K562 (cell line): Measurements from ENCODE around the gene PTOV1. TPM values are rescaled to one million over a fixed set of nuclear protein-coding genes. Genes with fewer than 3 reads are reported as not detected.

Source experiments
- ATAC-seq: fragments of 200-7000 bp; cut with Tn5 transposase; 3 replicates; pipeline ENCODE4 v1.9.1; 2020; ENCODE audit warnings: moderate library complexity
- BruUV-seq: library from RNA; stranded (reverse); fragments of 400-500 nt; replicated peaks from 2 replicates; lab custom pipeline; 2021; lab: Mats Ljungman, UMichigan
- CTCF ChIA-PET: fragments of 300-600 bp; formaldehyde crosslinking; extraction: SDS; loops from one replicate; lab custom pipeline; 2021; ENCODE audit warnings: low intra/inter-chr PET ratio; lab: Yijun Ruan, JAX
- POLR2A ChIA-PET: fragments of 300-600, 350-650 bp; sonication (Branson Sonifier 250); formaldehyde crosslinking; extraction: SDS; loops from one replicate; lab custom pipeline; 2021; ENCODE audit warnings: antibody characterized with exemption, inconsistent platforms; lab: Yijun Ruan, JAX
- DNase-seq, 4 experiments: peaks; one replicate each; pipeline versions ENCODE4 v3.0.0 to v3.0.0-alpha.2; 2011 to 2018; ENCODE audit warnings: low spot score in 3 of 4, mixed read lengths in 3 of 4; ENCODE audit errors: extremely low read depth in 1 of 4
- FAIRE-seq: peaks from 2 replicates; lab custom pipeline; 2011; peaks lifted over from hg19 to GRCh38; lab: Jason Lieb, UNC
- H2AFZ ChIP-seq: 2 replicates; pipeline ENCODE4 v1.6.0; 2011; ENCODE audit warnings: low read depth, low read length, control low read depth, inconsistent platforms
- H3K27ac ChIP-seq: fragments of 200-600 bp; 3 replicates; pipeline ENCODE4 v1.8.0; 2011; ENCODE audit warnings: low read depth, mild to moderate bottlenecking, control low read depth, inconsistent platforms, low read length, moderate library complexity, mixed read lengths; ENCODE audit errors: extremely low read depth
- H3K27me3 ChIP-seq, 2 experiments: fragments of 300-600 bp in 1 of 2; 2 replicates in 1 of 2; 3 replicates in 1 of 2; pipeline versions ENCODE4 v1.6.0 to v1.8.0; 2011; ENCODE audit warnings: inconsistent platforms in 2 of 2, low read length in 2 of 2, mild to moderate bottlenecking in 1 of 2, mixed read lengths in 1 of 2, moderate library complexity in 1 of 2; ENCODE audit not compliant: control insufficient read depth in 2 of 2, insufficient read depth in 2 of 2
- H3K36me3 ChIP-seq: fragments of 300-600 bp; 3 replicates; pipeline ENCODE4 v1.8.0; 2011; ENCODE audit warnings: mild to moderate bottlenecking, low read length, inconsistent platforms; ENCODE audit not compliant: control insufficient read depth, insufficient read depth
- H3K4me1 ChIP-seq, 2 experiments: fragments of 200-600 bp in 1 of 2; replicated peaks in 1 of 2; 2 replicates in 1 of 2; 3 replicates in 1 of 2; pipeline versions ENCODE4 v1.5.1 to v1.8.0; 2011; ENCODE audit warnings: inconsistent platforms in 2 of 2, low read length in 2 of 2, mild to moderate bottlenecking in 1 of 2, mixed read lengths in 1 of 2, moderate library complexity in 1 of 2; ENCODE audit not compliant: control insufficient read depth in 2 of 2, insufficient read depth in 2 of 2
- H3K4me2 ChIP-seq: 2 replicates; pipeline ENCODE4 v1.6.1; 2011; ENCODE audit warnings: low read length, control low read depth, inconsistent platforms, mixed read lengths; ENCODE audit not compliant: insufficient read depth
- H3K4me3 ChIP-seq: fragments of 200-600 bp; sonication (generic), shearing (Covaris generic); 2 replicates; pipeline ENCODE4 v1.5.1; 2016; ENCODE audit warnings: control low read depth, inconsistent platforms
- H3K79me2 ChIP-seq: fragments of 200-600 bp; 3 replicates; pipeline ENCODE4 v1.8.0; 2011; ENCODE audit warnings: low read length, inconsistent platforms; ENCODE audit not compliant: control insufficient read depth, insufficient read depth
- H3K9ac ChIP-seq, 2 experiments: 2 replicates each; pipeline versions ENCODE4 v1.6.0 to v1.6.1; 2011; ENCODE audit warnings: low read depth in 2 of 2, low read length in 2 of 2, control low read depth in 1 of 2, inconsistent platforms in 1 of 2, mild to moderate bottlenecking in 1 of 2, mixed read lengths in 1 of 2; ENCODE audit not compliant: insufficient read depth in 1 of 2
- H3K9me1 ChIP-seq: one replicate; pipeline ENCODE4 v1.6.0; 2011; ENCODE audit warnings: inconsistent platforms, mild to moderate bottlenecking, low read length, moderate library complexity; ENCODE audit not compliant: control insufficient read depth, insufficient read depth
- H3K9me3 ChIP-seq: replicated peaks from 2 replicates; pipeline ENCODE4 v1.5.1; 2011; ENCODE audit warnings: low read depth, low read length, inconsistent platforms; ENCODE audit not compliant: control insufficient read depth, insufficient read depth
- H4K20me1 ChIP-seq: replicated peaks from 2 replicates; pipeline ENCODE4 v1.6.1; 2011; ENCODE audit warnings: low read length, inconsistent platforms, mixed read lengths; ENCODE audit not compliant: control insufficient read depth, insufficient read depth
- BACH1 ChIP-seq: fragments of 200-800 bp; sonication (Bioruptor generic); IDR thresholded peaks from 2 replicates; pipeline ENCODE4 v1.6.1; 2016; ENCODE audit warnings: missing genetic modification characterization, missing compliant biosample characterization
- CC2D1A ChIP-seq: fragments of 450-650 bp; IDR thresholded peaks from 2 replicates; pipeline ENCODE4 v1.6.1; 2017; ENCODE audit warnings: mild to moderate bottlenecking
- CHD2 ChIP-seq: IDR thresholded peaks from 2 replicates; pipeline ENCODE4 v1.6.1; 2011; ENCODE audit warnings: low read depth, low read length
- GMEB1 ChIP-seq: fragments of 250-450 bp; sonication (Bioruptor Pico); IDR thresholded peaks from 2 replicates; pipeline ENCODE4 v1.4.0; 2020; ENCODE audit warnings: mild to moderate bottlenecking
- HDAC6 ChIP-seq: IDR thresholded peaks from 2 replicates; pipeline ENCODE4 v1.6.1; 2012; ENCODE audit warnings: low read depth, mild to moderate bottlenecking, control low read depth, inconsistent platforms, low read length, moderate library complexity
- KDM1A ChIP-seq, 2 experiments: fragments of 450-650 bp; IDR thresholded peaks; 2 replicates each; pipeline ENCODE4 v1.6.1; 2016; ENCODE audit warnings: mild to moderate bottlenecking in 2 of 2
- MTA2 ChIP-seq: fragments of 450-650 bp; IDR thresholded peaks from 2 replicates; pipeline ENCODE4 v1.6.1; 2016; ENCODE audit warnings: low read depth
- SREBF1 ChIP-seq: fragments of 150-350 bp; IDR thresholded peaks from 2 replicates; pipeline ENCODE4 v1.6.1; 2014; ENCODE audit warnings: antibody characterized with exemption, low read depth, low read length, borderline replicate concordance
- TARDBP ChIP-seq: fragments of 450-650 bp; IDR thresholded peaks from 2 replicates; pipeline ENCODE4 v1.6.1; 2016
- TCF3 ChIP-seq: sonication (generic); formaldehyde crosslinking; IDR thresholded peaks from 2 replicates; pipeline ENCODE4 v1.4.0; 2020; ENCODE audit warnings: mild to moderate bottlenecking, missing genetic modification reagents
- ZNF707 ChIP-seq: fragments of 250-450 bp; sonication (Bioruptor Pico); conservative IDR thresholded peaks from 2 replicates; pipeline ENCODE4 v1.8.0; 2022; ENCODE audit warnings: inconsistent platforms, mild to moderate bottlenecking, moderate library complexity
- WGBS: fragments of 100-300 bp; shearing (Covaris generic); methylation state at CpG from one replicate; pipeline ENCODE4 v1.1.6; 2016; ENCODE audit warnings: low coverage, mixed read lengths; ENCODE audit not compliant: insufficient coverage; ENCODE audit errors: missing lambda C conversion rate; 5-methylcytosine and 5-hydroxymethylcytosine counted together
- in situ Hi-C: fragments of 300-500 bp; cut with MboI; formaldehyde crosslinking; loops from 4 replicates; pipeline ENCODE4 v1.15.0; 2018; ENCODE audit warnings: inconsistent platforms, mixed read lengths
- intact Hi-C: fragments of 100-400 bp; cut with micrococcal nuclease; formaldehyde crosslinking; loops from 2 replicates; pipeline ENCODE4 v1.14.2; 2022
- polyA plus RNA-seq, 8 experiments: library from polyadenylated mRNA; depleted of rRNA in 4 of 8; stranded (reverse) in 5 of 8; unstranded in 3 of 8; fragments of >200 nt; fragmentation: Nextera tagmentation in 2 of 8; fragmentation: Illumina TruSeq in 1 of 8; extraction: Ambion mirVana in 2 of 8; extraction: Trizol in 1 of 8; gene quantifications; 2 replicates each; pipeline versions ENCODE4 v1.2.1 to v1.2.3, GENCODE V29; 2011 to 2014; ENCODE audit warnings: inconsistent platforms in 1 of 8, missing spikeins in 1 of 8
- total RNA-seq, 7 experiments: library from RNA; depleted of rRNA in 6 of 7; stranded (reverse); fragments of >200 nt in 6 of 7; fragmentation: Illumina TruSeq in 2 of 7; extraction: Trizol in 2 of 7; gene quantifications; 2 replicates each; pipeline versions ENCODE4 v1.2.1 to v1.2.3, GENCODE V29; 2011 to 2021; ENCODE audit warnings: low replicate concordance in 1 of 7
- TF ChIP-seq, protein P1 (sequence below): fragments of 250-450 bp; sonication (Bioruptor Pico); IDR thresholded peaks from 2 replicates; pipeline ENCODE4 v1.5.0; 2020; ENCODE audit warnings: mild to moderate bottlenecking
- TF ChIP-seq, protein P2 (sequence below): sonication (generic); formaldehyde crosslinking; IDR thresholded peaks from 2 replicates; pipeline ENCODE4 v1.8.1; 2023; ENCODE audit warnings: mild to moderate bottlenecking, missing genetic modification reagents
- TF ChIP-seq, protein P3 (sequence below): sonication (generic); formaldehyde crosslinking; IDR thresholded peaks from 2 replicates; pipeline ENCODE4 v1.8.1; 2023; ENCODE audit warnings: mild to moderate bottlenecking, missing genetic modification reagents

The PTOV1 gene
- total and polyA plus RNA-seq, 9 of the 15 experiments (the other 6 are each of a cell fraction or from before 2014, with no cell fraction given) = 4.9 to 169 (median 43.5) TPM

DNA sequence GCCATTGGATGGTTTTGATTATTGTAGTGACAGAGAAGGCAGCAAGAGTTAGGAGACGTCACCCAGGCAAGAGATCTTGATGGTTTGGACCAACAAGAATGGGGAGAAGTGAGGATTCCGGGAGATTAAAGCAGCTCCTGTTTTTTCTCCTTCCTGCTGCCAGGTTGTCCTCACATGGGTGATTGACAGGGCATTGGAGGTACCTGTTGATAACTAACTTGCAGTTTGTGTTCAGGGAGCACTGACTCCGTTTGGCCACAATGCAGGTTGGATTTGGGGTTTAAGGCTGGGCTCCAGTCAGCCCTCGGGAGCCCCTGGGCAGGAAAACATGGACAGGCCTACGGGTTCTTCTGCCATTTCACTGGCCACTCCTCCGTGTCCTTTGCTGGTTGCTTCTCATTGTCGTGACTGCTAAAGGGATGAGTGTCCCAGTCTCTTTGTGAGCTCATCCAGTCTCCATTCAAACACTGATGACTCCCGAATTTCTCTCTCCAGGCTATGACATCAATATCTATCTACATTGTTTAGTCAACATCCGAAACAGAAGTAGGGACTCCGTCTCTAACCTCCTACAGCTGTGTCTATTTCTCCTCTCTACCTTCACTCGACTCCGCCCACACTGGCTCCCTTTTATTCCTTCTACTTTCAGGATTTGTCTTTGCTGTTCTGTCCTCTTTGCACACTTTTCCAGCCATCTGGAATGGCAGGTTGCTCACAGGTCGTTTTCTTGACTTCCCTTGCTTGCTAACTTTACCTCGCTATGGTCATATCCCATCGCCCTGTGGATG, 1.3 kb upstream of the PTOV1 start:
- CTCF ChIA-PET = interaction anchor here (0.6 kb wide), 1 partner anchor 165 kb away, joined by 3 read pairs; no protein-coding TSS in a partner anchor
- intact Hi-C loops (no loop called here), in situ Hi-C loops (no loop called here)
- peaks cover 11% of the 10 kb centered on the region for H4K20me1 ChIP-seq
- ATAC-seq (peak; percentile 6), DNase-seq (peak in 1 of 4 experiments; percentile 64), FAIRE-seq (no peak)
- peaks cover 11% of the 10 kb centered on the region for H3K9me1 ChIP-seq
- WGBS = 28% methylated on average over 15 of the region's 15 CpGs
- H3K27ac ChIP-seq = peak overlapping the region; percentile 100
- peak overlapping the region; percentile 92 for H3K4me2 ChIP-seq
- peaks cover 51% of the 10 kb centered on the region for H3K79me2 ChIP-seq
- H3K4me1 ChIP-seq = peaks cover 39 to 54% of the 10 kb centered on the region in 2 experiments
- no peaks in the 10 kb centered on the region for H3K27me3 ChIP-seq
- 0 out of 2 replicates have a peak, but pooled peaks cover 6% of the 10 kb centered on the region for H3K9me3 ChIP-seq
- peak overlapping the region; percentile 97 to 99 for H3K9ac ChIP-seq
- peak overlapping the region; percentile 97 for H2AFZ ChIP-seq
- no TSS peak for BruUV-seq
- peaks cover 23% of the 10 kb centered on the region for H3K36me3 ChIP-seq
- H3K4me3 ChIP-seq = peak overlapping the region; percentile 87
- POLR2A ChIA-PET = interaction anchor here (0.6 to 2.0 kb wide), 17 partner anchors 9 to 174 kb away, joined by 3 to 18 read pairs (median 6); partner anchors contain the start of genes FUZ and PRMT1
- no peak for TF ChIP-seq BACH1 (tag)
- TF ChIP-seq TCF3 = 0 out of 2 replicates have a peak, but pooled peaks have one; percentile 11
- TF ChIP-seq, protein P1, sequence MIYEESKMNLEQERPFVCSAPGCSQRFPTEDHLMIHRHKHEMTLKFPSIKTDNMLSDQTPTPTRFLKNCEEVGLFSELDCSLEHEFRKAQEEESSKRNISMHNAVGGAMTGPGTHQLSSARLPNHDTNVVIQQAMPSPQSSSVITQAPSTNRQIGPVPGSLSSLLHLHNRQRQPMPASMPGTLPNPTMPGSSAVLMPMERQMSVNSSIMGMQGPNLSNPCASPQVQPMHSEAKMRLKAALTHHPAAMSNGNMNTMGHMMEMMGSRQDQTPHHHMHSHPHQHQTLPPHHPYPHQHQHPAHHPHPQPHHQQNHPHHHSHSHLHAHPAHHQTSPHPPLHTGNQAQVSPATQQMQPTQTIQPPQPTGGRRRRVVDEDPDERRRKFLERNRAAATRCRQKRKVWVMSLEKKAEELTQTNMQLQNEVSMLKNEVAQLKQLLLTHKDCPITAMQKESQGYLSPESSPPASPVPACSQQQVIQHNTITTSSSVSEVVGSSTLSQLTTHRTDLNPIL = no peak
- TF ChIP-seq CC2D1A = no peak
- TF ChIP-seq HDAC6 = no peak
- no peak for TF ChIP-seq ZNF707 (CRISPR knock-in tag)
- TF ChIP-seq, protein P2, sequence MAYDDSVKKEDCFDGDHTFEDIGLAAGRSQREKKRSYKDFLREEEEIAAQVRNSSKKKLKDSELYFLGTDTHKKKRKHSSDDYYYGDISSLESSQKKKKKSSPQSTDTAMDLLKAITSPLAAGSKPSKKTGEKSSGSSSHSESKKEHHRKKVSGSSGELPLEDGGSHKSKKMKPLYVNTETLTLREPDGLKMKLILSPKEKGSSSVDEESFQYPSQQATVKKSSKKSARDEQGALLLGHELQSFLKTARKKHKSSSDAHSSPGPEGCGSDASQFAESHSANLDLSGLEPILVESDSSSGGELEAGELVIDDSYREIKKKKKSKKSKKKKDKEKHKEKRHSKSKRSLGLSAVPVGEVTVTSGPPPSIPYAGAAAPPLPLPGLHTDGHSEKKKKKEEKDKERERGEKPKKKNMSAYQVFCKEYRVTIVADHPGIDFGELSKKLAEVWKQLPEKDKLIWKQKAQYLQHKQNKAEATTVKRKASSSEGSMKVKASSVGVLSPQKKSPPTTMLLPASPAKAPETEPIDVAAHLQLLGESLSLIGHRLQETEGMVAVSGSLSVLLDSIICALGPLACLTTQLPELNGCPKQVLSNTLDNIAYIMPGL (CRISPR knock-in tag) = no peak
- TF ChIP-seq CHD2 = no peak
- no peak for TF ChIP-seq TARDBP
- 0 out of 2 replicates have a peak, but pooled peaks have one; percentile 9 for TF ChIP-seq MTA2
- TF ChIP-seq GMEB1 (CRISPR knock-in tag) = no peak
- TF ChIP-seq SREBF1 = no peak
- TF ChIP-seq KDM1A (IDR thresholded peaks at IDR 0.05) = 0 out of 4 replicates have a peak, but pooled peaks of 1 of the 2 experiments have one; percentile 13
- TF ChIP-seq, protein P3, sequence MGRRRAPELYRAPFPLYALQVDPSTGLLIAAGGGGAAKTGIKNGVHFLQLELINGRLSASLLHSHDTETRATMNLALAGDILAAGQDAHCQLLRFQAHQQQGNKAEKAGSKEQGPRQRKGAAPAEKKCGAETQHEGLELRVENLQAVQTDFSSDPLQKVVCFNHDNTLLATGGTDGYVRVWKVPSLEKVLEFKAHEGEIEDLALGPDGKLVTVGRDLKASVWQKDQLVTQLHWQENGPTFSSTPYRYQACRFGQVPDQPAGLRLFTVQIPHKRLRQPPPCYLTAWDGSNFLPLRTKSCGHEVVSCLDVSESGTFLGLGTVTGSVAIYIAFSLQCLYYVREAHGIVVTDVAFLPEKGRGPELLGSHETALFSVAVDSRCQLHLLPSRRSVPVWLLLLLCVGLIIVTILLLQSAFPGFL (CRISPR knock-in tag) = 0 out of 2 replicates have a peak, but pooled peaks have one; percentile 37
